Ramos (cell line): ENCODE data around the gene PLD1.
"Not testable (repeated sequence)": the region's sequence is repeated elsewhere in the genome, so short reads cannot be mapped to it uniquely, and the experiment has no call there.

Experiments used
- in situ Hi-C: fragments of 300-500 bp; cut with MboI; formaldehyde crosslinking; loops from one replicate; pipeline ENCODE4 v1.14.3; 2022; ENCODE audit warnings: low sequenced_read_pairs; ENCODE audit not compliant: unreplicated experiment

Gene PLD1

DNA sequence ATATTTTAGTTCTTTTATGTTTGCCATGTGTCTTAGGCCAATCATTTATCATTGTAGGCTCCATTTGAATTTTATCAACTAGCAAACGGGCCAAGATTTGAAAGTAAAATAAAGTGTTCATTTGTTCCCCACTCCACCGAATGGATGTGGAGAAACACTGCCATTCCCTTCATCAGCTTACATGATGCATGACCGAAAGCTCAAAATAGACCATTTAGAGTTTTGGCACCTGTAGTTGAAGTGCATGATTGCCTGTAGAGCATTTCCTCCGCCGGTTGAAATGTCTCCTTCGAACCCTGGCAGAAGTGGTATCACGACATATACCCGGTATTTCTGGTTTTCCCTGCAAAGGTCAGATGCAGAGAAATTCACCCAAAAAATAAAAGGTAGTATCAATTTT lies 165.6 kb downstream of the PLD1 start:
- in situ Hi-C loops, result no loop called here

- in situ Hi-C loops, result no loop called here
These were observed 166.6 kb downstream of the PLD1 start for GRCh38 chr3:171643681-171644080.

DNA sequence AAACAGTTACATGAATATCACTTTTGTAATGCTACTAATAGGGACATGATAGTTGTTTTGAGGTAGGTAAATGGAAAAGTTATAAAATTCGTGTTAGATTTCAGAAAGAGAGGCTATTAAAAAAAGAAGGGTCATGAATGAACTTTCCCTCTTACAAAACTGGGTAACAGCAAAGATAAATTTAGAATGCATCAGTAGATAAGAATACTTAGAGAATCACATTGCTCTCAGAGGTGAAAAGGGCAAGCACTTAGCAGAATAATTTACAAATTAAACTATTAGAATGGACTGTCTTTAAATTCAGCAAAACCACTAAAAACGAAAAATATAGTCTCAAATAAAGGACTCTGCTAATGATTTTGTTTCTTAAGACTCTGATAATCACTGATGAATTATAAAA lies 167.2 kb downstream of the PLD1 start:
- in situ Hi-C loops, result no loop called here

DNA sequence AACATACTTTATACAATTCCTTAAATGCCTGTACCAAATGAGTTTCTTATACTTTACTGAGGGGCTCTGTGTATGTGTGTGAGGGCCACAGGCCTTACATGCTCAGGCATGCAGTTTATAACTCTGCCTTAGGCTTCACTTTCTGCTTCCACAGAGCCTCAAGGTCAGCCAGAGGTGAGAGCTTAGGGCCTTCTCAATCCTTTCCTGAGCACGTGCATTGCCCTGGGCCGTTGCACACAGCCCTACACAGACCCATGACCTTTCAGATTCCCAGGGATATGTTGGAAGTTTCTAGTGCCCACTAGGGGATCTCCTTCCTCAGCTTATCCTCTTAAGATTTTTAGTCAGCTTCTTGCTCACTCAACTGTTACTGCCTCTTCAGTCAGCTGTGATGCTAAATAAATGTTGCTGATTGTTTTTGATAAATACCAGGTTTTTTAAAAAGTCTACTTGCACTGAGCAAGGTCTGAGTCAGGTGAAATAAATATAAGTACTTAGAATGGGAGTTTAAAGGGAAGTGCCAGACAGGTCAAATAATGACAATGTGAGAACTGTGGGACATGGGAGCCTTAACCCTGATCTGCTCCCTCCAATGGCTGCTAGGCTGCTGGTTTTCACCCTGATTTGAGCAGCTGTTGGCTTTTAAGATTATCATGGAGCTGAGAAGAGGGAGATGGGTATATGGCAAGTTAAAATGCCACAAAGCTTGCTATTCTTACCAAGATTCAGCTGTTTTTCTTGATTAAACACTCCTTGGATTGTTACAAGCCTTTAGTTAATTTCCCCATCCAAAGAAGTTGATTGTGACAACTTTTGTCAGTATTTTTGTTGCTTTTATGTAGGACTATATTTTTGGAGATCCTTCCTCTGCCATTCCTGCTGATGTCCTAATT lies 169.5 kb downstream of the PLD1 start:
- in situ Hi-C loops, result no loop called here

DNA sequence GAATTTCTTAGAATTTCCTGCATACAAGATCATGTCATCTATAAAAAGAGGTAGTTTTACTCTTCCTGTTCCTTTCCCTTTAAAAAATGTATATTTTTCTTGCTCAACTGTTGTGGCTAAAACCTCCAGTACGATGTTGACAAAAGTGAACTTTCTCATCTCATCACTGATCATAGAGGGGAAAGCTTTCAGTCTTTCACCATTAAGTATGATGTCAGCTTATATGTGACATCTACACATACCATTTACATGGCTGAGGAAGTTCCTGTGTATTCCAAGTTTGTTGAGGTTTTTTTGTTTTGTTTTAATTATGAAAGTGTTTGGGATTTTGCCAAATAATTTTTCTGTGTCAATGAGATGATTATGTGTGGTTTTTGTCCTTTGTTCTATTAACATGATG lies 173.6 kb downstream of the PLD1 start:
- in situ Hi-C loops, result no loop called here

DNA sequence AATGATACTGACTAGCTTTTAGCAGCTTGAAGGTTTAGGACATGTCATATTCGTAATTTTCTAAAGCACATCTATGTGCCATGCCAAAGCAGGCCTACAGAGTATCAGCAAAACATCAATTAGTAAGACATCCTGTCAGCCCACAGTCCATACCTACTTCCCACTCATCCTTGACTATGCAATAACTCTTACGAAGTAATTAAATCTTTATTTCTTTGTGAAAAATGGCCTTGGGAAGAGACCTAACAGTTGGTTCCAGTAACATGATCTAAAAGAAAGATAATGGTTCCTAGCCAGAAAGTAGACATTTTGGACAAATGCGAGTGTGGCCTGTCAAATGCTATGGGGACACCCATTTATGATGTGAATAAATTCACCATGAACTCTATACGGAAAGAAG lies 177.5 kb downstream of the PLD1 start:
- in situ Hi-C loops, result no loop called here

GRCh38 chr3:171626799-171627198 lies 183.5 kb downstream of the PLD1 start:
- in situ Hi-C loops, result not testable (repeated sequence)

DNA sequence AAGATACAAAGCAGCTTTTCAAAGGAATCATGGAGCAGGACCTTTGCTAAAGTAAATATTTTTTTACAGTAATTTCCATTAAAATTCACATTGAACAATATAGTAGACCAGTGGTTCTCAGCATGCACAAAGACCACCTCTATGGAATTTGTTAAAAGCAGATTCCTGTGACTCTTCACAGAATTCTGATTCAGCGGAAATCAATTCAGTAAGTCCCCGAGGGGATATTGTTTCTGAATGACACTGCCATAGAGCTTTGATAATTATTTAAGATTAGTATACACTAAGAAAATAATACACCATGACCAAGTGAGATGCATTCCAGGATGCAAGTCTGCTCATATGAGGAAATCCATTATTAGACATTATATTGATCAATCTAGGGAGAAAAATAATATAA lies 188.2 kb downstream of the PLD1 start:
- in situ Hi-C loops, result no loop called here

DNA sequence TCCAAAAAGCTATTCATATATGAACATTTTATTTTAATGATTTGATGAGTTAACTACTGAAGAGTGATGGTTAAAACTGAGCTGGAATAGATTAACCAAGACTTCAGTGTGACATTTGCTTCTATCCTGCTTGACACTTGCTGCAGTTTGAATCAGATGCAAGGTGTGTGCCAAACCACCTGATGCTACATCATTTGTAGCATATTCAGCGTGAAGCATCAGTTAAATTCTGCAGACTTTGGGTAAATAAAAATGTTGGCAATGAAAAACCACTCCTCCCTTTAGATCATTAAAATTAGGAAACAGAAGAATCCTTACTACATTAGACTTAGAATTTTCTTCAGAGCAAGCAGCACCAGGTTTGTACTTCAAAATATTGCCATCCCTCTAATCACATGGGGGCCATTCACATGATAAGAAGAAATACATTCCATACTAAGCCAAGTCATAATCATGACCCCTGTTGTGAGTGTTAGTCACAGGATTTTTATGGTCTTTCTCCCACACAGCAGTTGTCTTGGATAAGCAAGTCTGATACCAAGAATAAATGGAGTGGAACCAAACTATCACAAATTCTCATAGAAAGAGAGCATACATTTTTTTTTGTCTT lies 189.4 kb downstream of the PLD1 start:
- in situ Hi-C loops, result no loop called here

- in situ Hi-C loops, result no loop called here
These were observed 193.5 kb downstream of the PLD1 start for GRCh38 chr3:171616798-171617197.

DNA sequence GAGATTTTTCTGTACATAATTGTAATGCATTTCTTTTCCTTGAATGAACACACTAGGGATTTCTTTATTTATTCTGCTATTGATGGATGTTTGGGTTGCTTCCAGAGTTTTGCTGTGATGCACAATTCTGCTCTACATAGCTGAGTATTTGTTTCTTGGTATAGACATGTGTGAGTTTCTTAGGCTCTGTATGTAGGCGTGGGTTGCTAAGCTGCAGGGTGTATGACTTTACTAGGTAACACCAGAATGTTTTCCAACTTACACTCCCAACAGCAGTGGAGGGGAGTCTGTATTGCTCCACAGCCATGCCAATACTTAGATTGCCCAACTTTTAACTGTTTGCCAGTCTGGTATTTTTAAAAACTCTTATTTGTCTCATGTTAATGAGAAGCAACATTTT lies 194.6 kb downstream of the PLD1 start:
- in situ Hi-C loops, result no loop called here

DNA sequence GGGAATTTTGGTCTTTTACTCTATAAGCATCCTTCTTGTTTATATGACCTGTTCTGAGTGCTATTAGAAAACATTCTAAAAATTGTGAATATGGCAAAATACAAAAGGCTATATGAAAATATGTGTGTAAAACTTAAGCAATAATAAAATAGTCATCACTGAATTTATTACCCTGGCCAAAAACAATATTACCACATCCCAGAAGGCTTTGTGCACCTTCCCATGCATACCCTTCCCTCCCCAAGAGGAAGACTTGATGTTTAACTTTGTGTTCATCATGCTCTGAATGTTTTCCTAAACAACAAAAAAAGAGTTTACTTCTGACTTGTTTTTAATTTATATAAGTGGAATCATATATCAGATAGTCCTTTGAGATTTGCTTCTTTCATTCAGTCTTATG lies 195.0 kb downstream of the PLD1 start:
- in situ Hi-C loops, result no loop called here

GRCh38 chr3:171614318-171614921 lies 195.9 kb downstream of the PLD1 start:
- in situ Hi-C loops, result no loop called here

GRCh38 chr3:171607452-171607851 lies 202.8 kb downstream of the PLD1 start:
- in situ Hi-C loops, result no loop called here

DNA sequence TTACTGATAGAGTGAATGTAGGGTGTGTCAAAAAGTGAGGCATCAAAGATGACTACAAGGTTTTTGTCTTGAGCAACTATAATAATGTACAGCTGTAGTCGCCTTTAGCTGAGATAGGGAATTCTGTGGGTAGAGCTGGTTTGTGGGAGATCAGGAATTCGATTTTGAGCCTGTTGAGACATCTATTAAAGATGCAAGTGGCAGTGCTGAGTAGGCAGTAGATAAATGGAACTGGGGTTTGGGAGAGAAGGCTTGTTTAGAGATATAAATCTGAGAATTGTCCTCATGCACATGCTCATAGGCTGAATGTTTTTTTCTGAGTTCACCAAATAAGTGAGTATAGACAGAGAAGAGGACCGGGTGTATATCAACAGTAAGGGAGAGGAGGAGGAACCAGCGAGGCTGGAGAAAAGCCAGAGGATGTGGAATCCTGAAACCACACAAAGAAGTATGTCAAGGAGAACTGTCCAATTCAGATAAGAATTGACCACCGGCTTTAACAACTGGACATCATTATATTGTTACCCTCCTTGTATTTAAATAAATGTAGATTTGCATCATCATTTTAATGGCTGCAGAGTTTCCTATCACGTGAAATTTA lies 204.0 kb downstream of the PLD1 start:
- in situ Hi-C loops, result no loop called here

DNA sequence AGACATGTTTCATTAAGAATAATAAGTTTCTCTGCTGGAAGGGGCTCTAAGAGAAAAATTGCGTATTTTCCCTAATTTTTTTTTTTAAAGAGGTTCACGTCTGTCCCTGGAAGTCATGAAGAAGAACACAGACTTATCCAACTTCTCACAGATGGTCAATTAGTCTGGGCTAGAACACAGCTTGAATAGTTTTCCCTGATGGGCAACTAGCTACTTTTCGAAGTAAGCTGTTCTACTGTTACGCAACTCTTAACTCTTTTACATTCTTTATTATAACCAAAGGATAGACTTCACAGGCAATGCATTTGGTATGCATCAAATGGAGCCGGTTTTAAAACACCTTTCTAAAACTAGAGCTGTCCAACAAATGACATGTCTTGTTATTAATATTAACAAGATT lies 205.9 kb downstream of the PLD1 start:
- in situ Hi-C loops, result no loop called here

DNA sequence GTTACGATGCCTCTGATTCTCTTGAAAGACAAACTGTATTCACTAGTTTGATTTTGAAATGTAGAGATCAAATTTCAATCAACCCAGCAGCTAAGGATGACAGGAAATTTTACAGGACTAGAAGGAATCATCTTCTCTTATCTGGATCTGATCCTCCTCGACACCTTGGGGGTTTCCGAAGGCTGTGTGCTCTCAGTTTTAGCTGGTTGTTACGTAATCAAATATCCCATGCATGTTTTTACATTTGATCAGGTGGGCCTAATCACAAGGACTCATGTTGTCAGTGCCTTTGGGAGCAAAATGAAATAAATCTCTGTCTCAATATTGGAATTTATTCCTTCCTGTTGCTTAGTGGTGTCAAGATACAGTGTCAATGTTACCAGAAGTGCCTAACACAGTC lies 208.2 kb downstream of the PLD1 start:
- in situ Hi-C loops, result no loop called here

- in situ Hi-C loops, result no loop called here
These were observed 210.3 kb downstream of the PLD1 start for GRCh38 chr3:171600030-171600429.

DNA sequence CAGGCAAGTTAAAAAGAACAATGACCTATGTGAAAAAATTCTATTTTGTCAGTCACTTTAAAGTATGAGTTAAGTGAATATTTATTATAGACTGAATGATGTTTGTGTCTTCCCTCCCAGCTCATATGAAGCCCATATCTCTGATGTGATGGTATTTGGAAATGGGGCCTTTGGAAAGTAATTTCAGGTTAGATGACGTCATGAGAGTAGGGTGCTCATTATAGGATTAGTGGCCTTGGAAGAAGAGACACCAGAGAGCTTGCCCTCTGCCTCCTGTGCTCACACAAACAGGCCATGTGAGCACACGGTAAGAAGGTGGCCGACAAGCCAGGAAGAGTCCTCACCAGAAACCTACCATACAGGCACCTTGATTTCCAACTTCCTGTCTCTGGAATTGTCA lies 211.3 kb downstream of the PLD1 start:
- in situ Hi-C loops, result no loop called here

DNA sequence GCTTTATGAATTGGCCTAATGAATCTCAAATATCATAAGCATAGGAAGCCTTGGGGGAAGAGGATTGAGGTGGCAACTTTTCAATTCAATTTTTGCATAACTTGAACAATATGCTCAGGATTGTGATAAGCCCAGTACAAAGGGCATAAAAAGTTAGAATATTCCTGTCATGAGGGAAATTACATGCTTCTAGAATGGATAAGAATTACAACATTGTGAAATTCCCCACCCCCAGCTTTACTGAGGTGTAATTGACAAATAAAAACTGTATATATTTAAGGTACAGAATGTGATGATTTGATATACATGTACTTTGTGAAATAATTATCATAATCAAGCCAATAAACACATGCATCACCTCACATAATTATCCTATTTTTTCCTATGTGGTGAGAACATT lies 217.5 kb downstream of the PLD1 start:
- in situ Hi-C loops, result no loop called here

- in situ Hi-C loops, result no loop called here
These were observed 219.2 kb downstream of the PLD1 start for GRCh38 chr3:171591070-171591469.
